ENCODE measurements around the gene PAK5. TPM values are rescaled to one million over a fixed set of nuclear protein-coding genes. Genes with fewer than 3 reads are reported as not detected.

PAK5 gene
- total RNA-seq, 4 donors from 2014 or later: 0.22 TPM; not detected in 3

- DNase-seq (ENCODE audit: low spot score in 2 of 2): no peak
- H3K4me3 ChIP-seq: no peak overlapping the region
These were observed 295.7 kb downstream of the PAK5 start for GRCh38 chr20:9543214-9543613.

DNA sequence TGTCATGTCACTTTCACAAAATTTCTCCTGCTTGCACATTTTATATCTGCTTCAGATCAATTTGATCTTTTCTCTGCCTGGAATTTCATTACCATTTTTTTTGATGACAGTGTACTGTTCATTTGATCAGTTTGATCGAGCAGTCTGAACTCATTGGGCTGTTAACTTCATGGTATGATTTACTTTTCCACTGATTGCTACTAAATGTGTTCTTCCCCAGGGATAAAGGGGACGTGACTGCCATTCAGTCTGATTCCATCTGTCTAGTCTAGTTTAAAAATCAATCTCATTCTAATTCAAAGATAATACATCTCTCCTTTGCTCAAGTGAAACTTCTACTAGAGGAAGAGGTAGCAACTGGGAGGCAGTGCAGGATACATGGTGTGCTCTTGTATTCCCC lies 303.4 kb downstream of the PAK5 start:
- 86 to 88% methylated on average over 2 of the region's 2 CpGs for WGBS, 2 donors
- no peaks in the 10 kb centered on the region for H3K4me1 ChIP-seq

More at GRCh38 chr20:9543214-9543613, 295.7 kb downstream of the PAK5 start:
- Histone ChIP-seq H3K4me1 (no peaks in the 10 kb centered on the region), H3K36me3 (no peaks in the 10 kb centered on the region), H3K27ac (no peak overlapping the region), H3K27me3 (no peaks in the 10 kb centered on the region), H3K9me3 (no peaks in the 10 kb centered on the region)
- whole genome bisulfite sequencing, 2 donors: 44 to 59% methylated on average over 4 of the region's 4 CpGs
- no peak for TF ChIP-seq POLR2A (IDR thresholded peaks at IDR 0.05)
- TF ChIP-seq, protein P1, sequence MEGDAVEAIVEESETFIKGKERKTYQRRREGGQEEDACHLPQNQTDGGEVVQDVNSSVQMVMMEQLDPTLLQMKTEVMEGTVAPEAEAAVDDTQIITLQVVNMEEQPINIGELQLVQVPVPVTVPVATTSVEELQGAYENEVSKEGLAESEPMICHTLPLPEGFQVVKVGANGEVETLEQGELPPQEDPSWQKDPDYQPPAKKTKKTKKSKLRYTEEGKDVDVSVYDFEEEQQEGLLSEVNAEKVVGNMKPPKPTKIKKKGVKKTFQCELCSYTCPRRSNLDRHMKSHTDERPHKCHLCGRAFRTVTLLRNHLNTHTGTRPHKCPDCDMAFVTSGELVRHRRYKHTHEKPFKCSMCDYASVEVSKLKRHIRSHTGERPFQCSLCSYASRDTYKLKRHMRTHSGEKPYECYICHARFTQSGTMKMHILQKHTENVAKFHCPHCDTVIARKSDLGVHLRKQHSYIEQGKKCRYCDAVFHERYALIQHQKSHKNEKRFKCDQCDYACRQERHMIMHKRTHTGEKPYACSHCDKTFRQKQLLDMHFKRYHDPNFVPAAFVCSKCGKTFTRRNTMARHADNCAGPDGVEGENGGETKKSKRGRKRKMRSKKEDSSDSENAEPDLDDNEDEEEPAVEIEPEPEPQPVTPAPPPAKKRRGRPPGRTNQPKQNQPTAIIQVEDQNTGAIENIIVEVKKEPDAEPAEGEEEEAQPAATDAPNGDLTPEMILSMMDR (IDR thresholded peaks at IDR 0.05): no peak
- no peak for TF ChIP-seq EP300 (IDR thresholded peaks at IDR 0.05)

GRCh38 chr20:9534025-9534424 lies 304.9 kb downstream of the PAK5 start:
- H3K9me3 ChIP-seq: no peaks in the 10 kb centered on the region
- H3K27ac ChIP-seq: no peak overlapping the region
- no peaks in the 10 kb centered on the region for H3K27me3 ChIP-seq
- no peaks in the 10 kb centered on the region for H3K36me3 ChIP-seq
- H3K4me1 ChIP-seq: no peaks in the 10 kb centered on the region
- TF ChIP-seq POLR2A (IDR thresholded peaks at IDR 0.05) (no peak), EP300 (IDR thresholded peaks at IDR 0.05) (no peak)
- TF ChIP-seq, protein P1 (IDR thresholded peaks at IDR 0.05): no peak
- WGBS, 2 donors: 90% methylated on average over 5 of the region's 5 CpGs
- no peak for DNase-seq (ENCODE audit: low spot score in 2 of 2)
- no peak overlapping the region for H3K4me3 ChIP-seq

More for the DNA sequence above, 303.4 kb downstream of the PAK5 start:
- Histone ChIP-seq H3K27ac (no peak overlapping the region), H3K4me3 (no peak overlapping the region), H3K36me3 (no peaks in the 10 kb centered on the region), H3K9me3 (no peaks in the 10 kb centered on the region), H3K27me3 (no peaks in the 10 kb centered on the region)
- TF ChIP-seq POLR2A (IDR thresholded peaks at IDR 0.05): no peak
- no peak for TF ChIP-seq EP300 (IDR thresholded peaks at IDR 0.05)
- TF ChIP-seq, protein P1 (IDR thresholded peaks at IDR 0.05): no peak
- no peak for DNase-seq (ENCODE audit: low spot score in 2 of 2)

GRCh38 chr20:9532069-9532838 lies 306.6 kb downstream of the PAK5 start:
- Histone ChIP-seq H3K27ac (no peak overlapping the region), H3K36me3 (no peaks in the 10 kb centered on the region), H3K27me3 (no peaks in the 10 kb centered on the region), H3K9me3 (no peaks in the 10 kb centered on the region), H3K4me1 (no peaks in the 10 kb centered on the region), H3K4me3 (no peak overlapping the region)
- TF ChIP-seq POLR2A (IDR thresholded peaks at IDR 0.05) (no peak), EP300 (IDR thresholded peaks at IDR 0.05) (no peak)
- TF ChIP-seq, protein P1 (IDR thresholded peaks at IDR 0.05): no peak
- WGBS, 2 donors: 64 to 66% methylated on average over 4 of the region's 4 CpGs
- no peak for DNase-seq (ENCODE audit: low spot score in 2 of 2)

GRCh38 chr20:9531581-9531980 lies 307.3 kb downstream of the PAK5 start:
- TF ChIP-seq POLR2A (IDR thresholded peaks at IDR 0.05) (no peak), EP300 (IDR thresholded peaks at IDR 0.05) (no peak)
- TF ChIP-seq, protein P1 (IDR thresholded peaks at IDR 0.05): no peak
- H3K36me3 ChIP-seq: no peaks in the 10 kb centered on the region
- no peaks in the 10 kb centered on the region for H3K4me1 ChIP-seq
- no peak overlapping the region for H3K4me3 ChIP-seq
- no peak for DNase-seq (ENCODE audit: low spot score in 2 of 2)
- WGBS, 2 donors: 51 to 55% methylated on average over 2 of the region's 2 CpGs
- no peak overlapping the region for H3K27ac ChIP-seq
- H3K9me3 ChIP-seq: no peaks in the 10 kb centered on the region
- H3K27me3 ChIP-seq: no peaks in the 10 kb centered on the region
